ENCODE results near the gene PAK1. TPM values are rescaled to one million over a fixed set of nuclear protein-coding genes. Genes with fewer than 3 reads are reported as not detected.
A peak's percentile ranks its signal among the peaks of the same experiment; 100 is the strongest.

The PAK1 gene
- total and polyA plus RNA-seq, 2 of the 4 experiments (the other 2 are of a cell fraction): 34.3 to 60.6 TPM

- no peak for TF ChIP-seq MXI1 (IDR thresholded peaks at IDR 0.05; ENCODE audit: borderline replicate concordance, low read depth, low read length)
- TF ChIP-seq SMC3 (IDR thresholded peaks at IDR 0.05; ENCODE audit: low read depth, low read length): no peak
- TF ChIP-seq RAD21 (IDR thresholded peaks at IDR 0.05; ENCODE audit: low read length): no peak
- TF ChIP-seq POLR2A (IDR thresholded peaks at IDR 0.05; ENCODE audit: low read depth, low read length): no peak
- TF ChIP-seq MAZ (IDR thresholded peaks at IDR 0.05; ENCODE audit: borderline replicate concordance, low read depth, low read length): no peak
Observed at GRCh38 chr11:77473801-77474683, at the start of gene PAK1 (continued).

DNA sequence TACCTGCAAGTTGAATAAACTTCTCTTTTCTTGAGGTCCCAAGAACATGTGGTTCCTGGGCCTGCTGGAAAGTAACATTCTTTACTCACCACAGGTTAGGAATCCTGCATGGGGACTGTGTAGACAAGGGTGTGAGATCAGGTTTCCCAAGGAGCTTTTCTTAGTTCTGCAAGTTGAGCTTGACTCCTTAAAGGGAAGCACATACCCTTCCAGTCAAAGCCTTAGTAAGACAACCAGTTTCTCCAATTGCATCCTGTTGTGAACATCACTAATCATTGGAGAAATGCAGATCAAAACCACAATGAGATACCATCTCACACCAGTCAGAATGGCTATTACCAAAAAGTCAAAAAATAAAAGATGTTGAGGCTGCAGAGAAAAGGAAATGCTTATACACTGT is 48.3 kb upstream of the PAK1 start:
- Histone ChIP-seq H2BK15ac (ENCODE audit: low read depth, low read length) (no peak overlapping the region), H4K5ac (ENCODE audit: low read depth, low read length) (no peak overlapping the region), H3K36me3 (ENCODE audit: control insufficient read depth, insufficient read depth, low read length) (no peaks in the 10 kb centered on the region), H3K9ac (ENCODE audit: low read depth, low read length) (no peak overlapping the region), H2AK9ac (replicated peaks; ENCODE audit: low read depth, low read length, poor library complexity) (no peak overlapping the region), H3K27ac (ENCODE audit: insufficient read depth, low read length) (no peak overlapping the region), H3K4me3 (ENCODE audit: insufficient read depth, low read depth, low read length) (no peak overlapping the region), H3K79me1 (ENCODE audit: low read depth in 1 of 2, low read length in 2 of 2) (no peaks in the 10 kb centered on the region), H3K4me1 (ENCODE audit: control insufficient read depth, insufficient read depth, low read length) (no peaks in the 10 kb centered on the region), H3K23ac (ENCODE audit: low read depth, low read length) (no peak overlapping the region), H3K14ac (replicated peaks; ENCODE audit: low read depth, low read length) (no peak overlapping the region), H2BK20ac (ENCODE audit: low read depth, low read length) (no peak overlapping the region), H2AK5ac (ENCODE audit: low read depth, low read length) (no peak overlapping the region), H3K9me1 (ENCODE audit: insufficient read depth, low read length) (no peaks in the 10 kb centered on the region), H4K8ac (ENCODE audit: low read depth in 2 of 2, low read length in 2 of 2) (no peak overlapping the region), H4K20me1 (ENCODE audit: insufficient read depth, low read length) (no peaks in the 10 kb centered on the region), H3K56ac (ENCODE audit: extremely low read depth, insufficient read depth, low read length) (no peak overlapping the region), H2BK5ac (ENCODE audit: low read depth, low read length, poor library complexity, severe bottlenecking) (no peak overlapping the region), H2BK120ac (ENCODE audit: low read depth, low read length) (no peak overlapping the region), H3K18ac (ENCODE audit: low read depth, low read length) (no peak overlapping the region), H3K4me2 (ENCODE audit: low read depth, low read length) (no peak overlapping the region), H2AFZ (replicated peaks; ENCODE audit: low read length, poor library complexity) (no peak overlapping the region), H3K4ac (ENCODE audit: low read depth, low read length) (no peak overlapping the region), H4K91ac (ENCODE audit: insufficient read depth, low read depth, low read length) (no peak overlapping the region), H3K9me3 (ENCODE audit: control insufficient read depth, insufficient read depth, low read length) (no peaks in the 10 kb centered on the region), H3K27me3 (ENCODE audit: control insufficient read depth, insufficient read depth, low read length) (peaks cover 3% of the 10 kb centered on the region; the same call in 1 of the 2 replicates)
- intact Hi-C loops (cut with micrococcal nuclease) (no loop called here), dilution Hi-C loops (cut with HindIII; ENCODE audit: low sequenced_read_pairs, unreplicated experiment) (no loop called here), in situ Hi-C loops (cut with MboI; ENCODE audit: low sequenced_read_pairs) (no loop called here)
- TF ChIP-seq USF2 (IDR thresholded peaks at IDR 0.05; ENCODE audit: low read depth, low read length) (no peak), FOS (IDR thresholded peaks at IDR 0.05; ENCODE audit: low read depth, low read length) (no peak), CTCF (conservative IDR thresholded peaks at IDR 0.05; ENCODE audit: low read depth, low read length) (no peak)
- CTCF ChIA-PET: no interaction called here
- DNase-seq (peak; percentile 28), ATAC-seq (ENCODE audit: low read depth) (no peak)
- POLR2A ChIA-PET (ENCODE audit: unreplicated experiment): no interaction called here
- no TSS peak for BruUV-seq (replicated peaks)

All from IMR-90 (cell line).